Measurements from ENCODE around the gene SLC35F3.

SLC35F3 gene

DNA sequence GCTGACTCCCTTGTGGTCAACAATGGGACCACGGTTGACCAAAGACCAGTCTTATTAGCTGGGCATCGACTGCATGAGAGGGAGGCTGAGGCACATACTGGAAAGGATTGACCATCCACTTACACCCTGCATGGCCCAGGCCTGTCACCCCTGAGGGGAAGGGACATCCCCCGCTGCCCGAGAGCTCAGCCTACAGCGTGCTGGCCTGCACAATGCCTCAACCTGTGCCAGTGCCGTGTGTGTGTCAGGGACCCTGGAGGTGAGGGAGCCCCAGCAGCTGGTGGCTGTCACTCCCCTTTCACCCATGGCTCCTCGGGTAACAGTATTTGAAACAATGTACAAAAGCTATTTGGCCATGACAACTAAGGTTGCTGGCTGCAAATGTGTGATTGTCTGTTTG lies 67.3 kb downstream of the SLC35F3 start:
- Histone ChIP-seq H3K27ac (ENCODE audit: low read depth, low read length) (no peak overlapping the region), H3K4me3 (ENCODE audit: low read depth, low read length) (no peak overlapping the region), H3K27me3 (ENCODE audit: control insufficient read depth, insufficient read depth, low read length) (no peaks in the 10 kb centered on the region), H3K9ac (ENCODE audit: low read length) (no peak overlapping the region), H3K9me3 (ENCODE audit: control insufficient read depth, insufficient read depth, low read depth, low read length) (no peaks in the 10 kb centered on the region), H3K36me3 (ENCODE audit: control insufficient read depth, insufficient read depth, low read length) (no peaks in the 10 kb centered on the region), H3K4me1 (ENCODE audit: control insufficient read depth, insufficient read depth, low read length) (peaks cover 2% of the 10 kb centered on the region; the same call in 1 of the 2 replicates)

GRCh38 chr1:233972563-233972950 lies 68.1 kb downstream of the SLC35F3 start:
- no peaks in the 10 kb centered on the region for H3K9me3 ChIP-seq (ENCODE audit: control insufficient read depth, insufficient read depth, low read depth, low read length)
- no peaks in the 10 kb centered on the region for H3K36me3 ChIP-seq (ENCODE audit: control insufficient read depth, insufficient read depth, low read length)
- no peaks in the 10 kb centered on the region for H3K27me3 ChIP-seq (ENCODE audit: control insufficient read depth, insufficient read depth, low read length)
- H3K9ac ChIP-seq (ENCODE audit: low read length), result no peak overlapping the region
- no peak overlapping the region for H3K4me3 ChIP-seq (ENCODE audit: low read depth, low read length)
- H3K27ac ChIP-seq (ENCODE audit: low read depth, low read length), result no peak overlapping the region
- peaks cover 2% of the 10 kb centered on the region; the same call in 1 of the 2 replicates for H3K4me1 ChIP-seq (ENCODE audit: control insufficient read depth, insufficient read depth, low read length)

GRCh38 chr1:233972951-233973635 lies 68.6 kb downstream of the SLC35F3 start:
- Histone ChIP-seq H3K9ac (ENCODE audit: low read length) (no peak overlapping the region), H3K4me1 (ENCODE audit: control insufficient read depth, insufficient read depth, low read length) (peaks cover 2% of the 10 kb centered on the region; the same call in 1 of the 2 replicates), H3K4me3 (ENCODE audit: low read depth, low read length) (no peak overlapping the region), H3K9me3 (ENCODE audit: control insufficient read depth, insufficient read depth, low read depth, low read length) (no peaks in the 10 kb centered on the region), H3K36me3 (ENCODE audit: control insufficient read depth, insufficient read depth, low read length) (no peaks in the 10 kb centered on the region), H3K27me3 (ENCODE audit: control insufficient read depth, insufficient read depth, low read length) (no peaks in the 10 kb centered on the region), H3K27ac (ENCODE audit: low read depth, low read length) (no peak overlapping the region)

GRCh38 chr1:233975486-233975885 lies 71.0 kb downstream of the SLC35F3 start:
- Histone ChIP-seq H3K9me3 (ENCODE audit: control insufficient read depth, insufficient read depth, low read depth, low read length) (no peaks in the 10 kb centered on the region), H3K36me3 (ENCODE audit: control insufficient read depth, insufficient read depth, low read length) (no peaks in the 10 kb centered on the region), H3K27ac (ENCODE audit: low read depth, low read length) (no peak overlapping the region), H3K9ac (ENCODE audit: low read length) (no peak overlapping the region), H3K27me3 (ENCODE audit: control insufficient read depth, insufficient read depth, low read length) (no peaks in the 10 kb centered on the region), H3K4me1 (ENCODE audit: control insufficient read depth, insufficient read depth, low read length) (no peaks in the 10 kb centered on the region), H3K4me3 (ENCODE audit: low read depth, low read length) (no peak overlapping the region)

DNA sequence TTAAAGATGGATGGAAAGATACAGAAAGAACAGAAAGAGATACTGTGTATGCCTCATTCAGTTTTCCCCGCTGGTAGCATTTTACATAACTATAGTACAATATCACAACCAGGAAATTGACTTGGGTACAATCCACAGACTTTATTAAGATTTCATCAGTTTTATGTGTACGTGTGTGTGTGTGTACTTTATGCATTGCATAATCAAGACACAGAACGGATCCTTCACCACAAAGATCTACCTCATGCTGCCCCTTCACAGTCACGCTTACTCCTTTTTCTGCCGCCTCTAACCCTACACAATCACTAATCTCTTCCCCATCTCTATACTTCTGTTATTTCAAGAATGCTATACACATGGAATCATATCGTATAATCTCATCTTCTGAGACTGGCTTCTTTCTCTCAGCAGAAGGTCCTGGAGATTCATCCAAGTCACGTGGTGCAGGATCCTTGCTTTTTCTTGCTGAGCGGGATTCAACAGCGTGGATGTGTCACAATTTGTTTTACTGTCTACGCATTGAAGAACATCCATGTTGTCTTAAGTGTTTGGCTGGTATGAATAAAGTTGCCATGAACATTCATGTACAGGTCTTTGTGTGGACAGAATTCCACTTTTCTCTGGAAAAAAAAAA lies 76.7 kb downstream of the SLC35F3 start:
- Histone ChIP-seq H3K27me3 (ENCODE audit: control insufficient read depth, insufficient read depth, low read length) (no peaks in the 10 kb centered on the region), H3K9me3 (ENCODE audit: control insufficient read depth, insufficient read depth, low read depth, low read length) (no peaks in the 10 kb centered on the region), H3K4me3 (ENCODE audit: low read depth, low read length) (no peak overlapping the region), H3K36me3 (ENCODE audit: control insufficient read depth, insufficient read depth, low read length) (no peaks in the 10 kb centered on the region), H3K9ac (ENCODE audit: low read length) (no peak overlapping the region), H3K4me1 (ENCODE audit: control insufficient read depth, insufficient read depth, low read length) (no peaks in the 10 kb centered on the region; the same call in 1 of the 2 replicates), H3K27ac (ENCODE audit: low read depth, low read length) (no peak overlapping the region)

- Histone ChIP-seq H3K4me3 (ENCODE audit: low read depth, low read length) (no peak overlapping the region), H3K9me3 (ENCODE audit: control insufficient read depth, insufficient read depth, low read depth, low read length) (no peaks in the 10 kb centered on the region), H3K36me3 (ENCODE audit: control insufficient read depth, insufficient read depth, low read length) (no peaks in the 10 kb centered on the region), H3K27ac (ENCODE audit: low read depth, low read length) (no peak overlapping the region), H3K4me1 (ENCODE audit: control insufficient read depth, insufficient read depth, low read length) (no peaks in the 10 kb centered on the region; the same call in 1 of the 2 replicates), H3K27me3 (ENCODE audit: control insufficient read depth, insufficient read depth, low read length) (no peaks in the 10 kb centered on the region), H3K9ac (ENCODE audit: low read length) (no peak overlapping the region)
These were observed 78.5 kb downstream of the SLC35F3 start for GRCh38 chr1:233982827-233983518.

- Histone ChIP-seq H3K4me3 (ENCODE audit: low read depth, low read length) (no peak overlapping the region), H3K9me3 (ENCODE audit: control insufficient read depth, insufficient read depth, low read depth, low read length) (no peaks in the 10 kb centered on the region), H3K4me1 (ENCODE audit: control insufficient read depth, insufficient read depth, low read length) (no peaks in the 10 kb centered on the region; the same call in 1 of the 2 replicates), H3K36me3 (ENCODE audit: control insufficient read depth, insufficient read depth, low read length) (no peaks in the 10 kb centered on the region), H3K27me3 (ENCODE audit: control insufficient read depth, insufficient read depth, low read length) (no peaks in the 10 kb centered on the region), H3K27ac (ENCODE audit: low read depth, low read length) (no peak overlapping the region), H3K9ac (ENCODE audit: low read length) (no peak overlapping the region)
These were observed 79.3 kb downstream of the SLC35F3 start for GRCh38 chr1:233983811-233984210.

- Histone ChIP-seq H3K4me3 (ENCODE audit: low read depth, low read length) (no peak overlapping the region), H3K27me3 (ENCODE audit: control insufficient read depth, insufficient read depth, low read length) (no peaks in the 10 kb centered on the region), H3K36me3 (ENCODE audit: control insufficient read depth, insufficient read depth, low read length) (no peaks in the 10 kb centered on the region), H3K27ac (ENCODE audit: low read depth, low read length) (no peak overlapping the region), H3K4me1 (ENCODE audit: control insufficient read depth, insufficient read depth, low read length) (no peaks in the 10 kb centered on the region), H3K9ac (ENCODE audit: low read length) (no peak overlapping the region), H3K9me3 (ENCODE audit: control insufficient read depth, insufficient read depth, low read depth, low read length) (no peaks in the 10 kb centered on the region)
These were observed 84.7 kb downstream of the SLC35F3 start for GRCh38 chr1:233988963-233989696.

DNA sequence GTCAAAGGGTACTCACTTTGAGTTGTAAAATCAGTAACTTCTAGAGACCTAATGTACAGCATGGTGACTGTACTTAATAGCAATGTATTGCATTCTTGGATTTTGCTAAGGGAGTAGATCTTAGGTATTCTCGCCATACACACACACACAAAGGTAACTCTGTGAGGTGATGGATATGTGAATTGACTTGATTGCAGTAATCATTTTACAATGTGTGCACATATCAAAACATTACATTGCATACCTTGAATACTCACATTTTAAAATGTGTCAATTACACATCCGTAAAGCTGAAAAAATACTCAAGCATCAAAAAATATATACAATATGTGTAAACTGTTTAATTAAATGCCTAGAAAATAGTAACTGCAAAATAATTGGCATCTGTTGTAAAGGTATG lies 86.0 kb downstream of the SLC35F3 start:
- Histone ChIP-seq H3K9me3 (ENCODE audit: control insufficient read depth, insufficient read depth, low read depth, low read length) (no peaks in the 10 kb centered on the region), H3K27me3 (ENCODE audit: control insufficient read depth, insufficient read depth, low read length) (no peaks in the 10 kb centered on the region), H3K4me1 (ENCODE audit: control insufficient read depth, insufficient read depth, low read length) (no peaks in the 10 kb centered on the region), H3K36me3 (ENCODE audit: control insufficient read depth, insufficient read depth, low read length) (no peaks in the 10 kb centered on the region), H3K9ac (ENCODE audit: low read length) (no peak overlapping the region), H3K27ac (ENCODE audit: low read depth, low read length) (no peak overlapping the region), H3K4me3 (ENCODE audit: low read depth, low read length) (no peak overlapping the region)

GRCh38 chr1:233993651-233994050 lies 89.2 kb downstream of the SLC35F3 start:
- no peak overlapping the region for H3K9ac ChIP-seq (ENCODE audit: low read length)
- no peaks in the 10 kb centered on the region for H3K4me1 ChIP-seq (ENCODE audit: control insufficient read depth, insufficient read depth, low read length)
- no peaks in the 10 kb centered on the region for H3K36me3 ChIP-seq (ENCODE audit: control insufficient read depth, insufficient read depth, low read length)
- no peaks in the 10 kb centered on the region for H3K9me3 ChIP-seq (ENCODE audit: control insufficient read depth, insufficient read depth, low read depth, low read length)
- H3K27ac ChIP-seq (ENCODE audit: low read depth, low read length), result no peak overlapping the region
- no peak overlapping the region for H3K4me3 ChIP-seq (ENCODE audit: low read depth, low read length)
- H3K27me3 ChIP-seq (ENCODE audit: control insufficient read depth, insufficient read depth, low read length), result no peaks in the 10 kb centered on the region
